Loucy (cell line): Measurements from ENCODE around the gene ZKSCAN8.

Source experiments
- H2AFZ ChIP-seq: fragments of 200-600 bp; sonication (generic); 2 replicates; pipeline ENCODE4 v1.6.0; 2016; ENCODE audit warnings: antibody characterized with exemption, mild to moderate bottlenecking, low read length, moderate library complexity
- H3F3A ChIP-seq: fragments of 200-600 bp; 2 replicates; pipeline ENCODE4 v1.6.0; 2016; ENCODE audit warnings: antibody characterized with exemption, low read depth, mild to moderate bottlenecking
- H3K27me3 ChIP-seq: fragments of 200-600 bp; sonication (generic); 2 replicates; pipeline ENCODE4 v1.6.1; 2014; ENCODE audit warnings: low read length, mild to moderate bottlenecking; ENCODE audit not compliant: insufficient read depth, poor library complexity, severe bottlenecking
- H3K36me3 ChIP-seq: fragments of 200-600 bp; sonication (generic); 2 replicates; pipeline ENCODE4 v1.6.1; 2016; ENCODE audit warnings: low read length; ENCODE audit not compliant: insufficient read depth
- H3K4me1 ChIP-seq: fragments of 200-600 bp; sonication (generic); 2 replicates; pipeline ENCODE4 v1.5.1; 2014; ENCODE audit warnings: low read length, mild to moderate bottlenecking; ENCODE audit not compliant: insufficient read depth, poor library complexity, severe bottlenecking
- H3K4me2 ChIP-seq: fragments of 200-600 bp; sonication (generic); 2 replicates; pipeline ENCODE4 v1.6.0; 2014; ENCODE audit warnings: antibody characterized with exemption, low read length, low read depth, mild to moderate bottlenecking; ENCODE audit not compliant: poor library complexity, severe bottlenecking
- H3K4me3 ChIP-seq: fragments of 200-600 bp; sonication (generic); 2 replicates; pipeline ENCODE4 v1.5.1; 2014; ENCODE audit warnings: low read length, mild to moderate bottlenecking, mixed read lengths; ENCODE audit not compliant: poor library complexity, severe bottlenecking
- H3K79me2 ChIP-seq: fragments of 200-600 bp; sonication (generic); 2 replicates; pipeline ENCODE4 v1.6.1; 2014; ENCODE audit warnings: low read length; ENCODE audit not compliant: insufficient read depth
- H3K9ac ChIP-seq: fragments of 200-600 bp; sonication (generic); 2 replicates; pipeline ENCODE4 v1.6.0; 2014; ENCODE audit warnings: mild to moderate bottlenecking, low read depth, low read length, moderate library complexity; ENCODE audit not compliant: poor library complexity, severe bottlenecking
- H3K9me2 ChIP-seq: fragments of 200-600 bp; sonication (generic); replicated peaks from 2 replicates; pipeline ENCODE4 v1.6.1; 2016; ENCODE audit warnings: low read depth, low read length, mixed read lengths
- H3K9me3 ChIP-seq: fragments of 200-600 bp; sonication (generic); 2 replicates; pipeline ENCODE4 v1.6.1; 2014; ENCODE audit warnings: mild to moderate bottlenecking, antibody characterized with exemption, low read length, low read depth; ENCODE audit not compliant: insufficient read depth
- H4K20me1 ChIP-seq: fragments of 200-600 bp; sonication (generic); 2 replicates; pipeline ENCODE4 v1.6.0; 2014; ENCODE audit warnings: antibody characterized with exemption, low read length, mild to moderate bottlenecking; ENCODE audit not compliant: insufficient read depth, poor library complexity, severe bottlenecking
- CTCF ChIP-seq: fragments of 200-600 bp; sonication (generic); conservative IDR thresholded peaks from 2 replicates; pipeline ENCODE4 v1.5.1; 2014; ENCODE audit warnings: mild to moderate bottlenecking, antibody characterized with exemption, low read length
- EZH2phosphoT487 ChIP-seq: fragments of 200-600 bp; IDR thresholded peaks from 2 replicates; pipeline ENCODE4 v1.6.1; 2018; ENCODE audit warnings: antibody characterized with exemption, mild to moderate bottlenecking, moderate library complexity, borderline replicate concordance

Gene ZKSCAN8

DNA sequence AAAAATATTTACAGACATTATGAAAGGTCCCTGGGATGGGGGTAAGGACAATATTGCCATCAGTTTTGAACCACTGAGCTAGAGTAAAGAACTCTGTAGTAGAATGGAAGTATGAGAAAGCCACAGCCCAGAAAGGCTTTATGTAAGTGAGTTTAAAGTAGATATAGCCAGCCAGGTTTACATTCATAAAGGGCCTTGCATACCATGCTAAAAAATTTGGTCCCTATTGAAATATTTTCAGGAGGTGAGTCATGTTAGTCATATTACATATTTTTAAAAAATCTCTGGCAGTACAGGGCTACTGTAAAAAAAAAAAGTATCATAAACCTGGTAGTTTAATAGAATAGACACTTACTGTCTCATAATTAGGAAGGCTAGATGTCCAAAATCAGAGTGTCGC lies 3.5 kb downstream of the ZKSCAN8 start:
- Histone ChIP-seq H3K4me3 (peak overlapping the region; percentile 30), H3K36me3 (peaks cover 20% of the 10 kb centered on the region; the same call in 1 of the 2 replicates), H2AFZ (no peak overlapping the region), H3K79me2 (peaks cover 60% of the 10 kb centered on the region), H3K27me3 (no peaks in the 10 kb centered on the region), H3K4me2 (peak overlapping the region; percentile 54), H3K4me1 (peaks cover 40% of the 10 kb centered on the region), H3K9me2 (no peaks in the 10 kb centered on the region), H4K20me1 (peaks cover 44% of the 10 kb centered on the region), H3K9me3 (no peaks in the 10 kb centered on the region), H3F3A (no peaks in the 10 kb centered on the region), H3K9ac (no peak overlapping the region)
- TF ChIP-seq EZH2phosphoT487 (no peak), CTCF (no peak)

GRCh38 chr6:28152531-28152930 lies 10.8 kb downstream of the ZKSCAN8 start:
- H3K9ac ChIP-seq: no peak overlapping the region
- no peaks in the 10 kb centered on the region for H3F3A ChIP-seq
- peaks cover 5% of the 10 kb centered on the region; the same call in 1 of the 2 replicates for H3K9me3 ChIP-seq
- no peaks in the 10 kb centered on the region for H3K27me3 ChIP-seq
- no peak overlapping the region for H3K4me3 ChIP-seq
- no peaks in the 10 kb centered on the region for H3K4me1 ChIP-seq
- H3K9me2 ChIP-seq: no peaks in the 10 kb centered on the region
- TF ChIP-seq CTCF (no peak), EZH2phosphoT487 (no peak)
- H3K79me2 ChIP-seq: peaks cover 4% of the 10 kb centered on the region; the same call in 1 of the 2 replicates
- H3K36me3 ChIP-seq: peaks cover 87% of the 10 kb centered on the region
- H4K20me1 ChIP-seq: peaks cover 6% of the 10 kb centered on the region
- no peak overlapping the region for H2AFZ ChIP-seq
- H3K4me2 ChIP-seq: no peak overlapping the region

DNA sequence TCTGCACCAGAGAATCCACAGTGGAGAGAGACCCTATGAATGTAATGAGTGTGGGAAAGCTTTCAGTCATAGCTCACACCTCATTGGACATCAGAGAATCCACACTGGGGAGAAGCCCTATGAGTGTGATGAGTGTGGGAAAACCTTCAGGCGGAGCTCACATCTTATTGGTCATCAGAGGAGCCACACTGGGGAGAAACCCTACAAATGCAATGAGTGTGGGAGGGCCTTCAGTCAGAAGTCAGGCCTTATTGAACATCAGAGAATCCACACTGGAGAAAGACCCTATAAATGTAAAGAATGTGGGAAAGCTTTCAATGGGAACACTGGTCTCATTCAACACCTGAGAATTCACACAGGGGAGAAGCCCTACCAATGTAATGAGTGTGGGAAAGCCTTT lies 11.9 kb downstream of the ZKSCAN8 start:
- Histone ChIP-seq H3K9me3 (peaks cover 5% of the 10 kb centered on the region; the same call in 1 of the 2 replicates), H3K9ac (no peak overlapping the region), H3K36me3 (peaks cover 85% of the 10 kb centered on the region), H3F3A (no peaks in the 10 kb centered on the region), H3K4me2 (no peak overlapping the region), H3K4me3 (no peak overlapping the region), H3K9me2 (no peaks in the 10 kb centered on the region), H3K4me1 (no peaks in the 10 kb centered on the region), H3K27me3 (no peaks in the 10 kb centered on the region), H4K20me1 (peaks cover 2% of the 10 kb centered on the region), H2AFZ (no peak overlapping the region), H3K79me2 (no peaks in the 10 kb centered on the region; the same call in 1 of the 2 replicates)
- no peak for TF ChIP-seq EZH2phosphoT487
- TF ChIP-seq CTCF: no peak
